T-cell (primary cell): ENCODE measurements around the gene COL26A1. TPM values are rescaled to one million over a fixed set of nuclear protein-coding genes. Genes with fewer than 3 reads are reported as not detected.

Experiments
- ATAC-seq, 4 experiments: fragments of 200-7000 bp in 3 of 4; fragments of 150-1000 bp in 1 of 4; cut with Tn5 transposase; replicated peaks in 1 of 4; 1 replicate in 3 of 4; 2 replicates in 1 of 4; pipeline ENCODE4 v1.10.0; 2021; ENCODE audit warnings: moderate library complexity in 3 of 4, mild to moderate bottlenecking in 2 of 4, moderate number of reproducible peaks in 1 of 4
- CTCF ChIA-PET, 2 donors: fragments of 300-600 bp; sonication (Branson Sonifier 250); formaldehyde crosslinking; loops; one replicate each; lab custom pipeline; 2022; ENCODE audit warnings: antibody characterized with exemption in 2 of 2; lab: Charles Lee
- POLR2A ChIA-PET, 2 donors: fragments of 300-600 bp; sonication (Branson Sonifier 250); formaldehyde crosslinking; loops; one replicate each; lab custom pipeline; 2022; ENCODE audit warnings: antibody characterized with exemption in 2 of 2; lab: Charles Lee
- DNase-seq, 35 experiments: peaks; one replicate each; pipeline versions ENCODE4 v3.0.0 to v3.0.0-alpha.2; 2013 to 2023
- H3K27ac ChIP-seq: one replicate; pipeline ENCODE4 v1.5.1; 2013; ENCODE audit warnings: low read length
- H3K27me3 ChIP-seq, 2 experiments: replicated peaks in 1 of 2; 1 replicate in 1 of 2; 2 replicates in 1 of 2; pipeline versions ENCODE4 v1.6.1 to v1.7.0; 2013; ENCODE audit warnings: low read length in 1 of 2, mixed read lengths in 1 of 2; ENCODE audit not compliant: control insufficient read depth in 2 of 2, insufficient read depth in 2 of 2; ENCODE audit errors: extremely low read depth in 1 of 2
- H3K36me3 ChIP-seq, 2 donors: 1 replicate in 1 of 2; 2 replicates in 1 of 2; pipeline versions ENCODE4 v1.6.1 to v1.7.0; 2013; ENCODE audit warnings: low read length in 1 of 2; ENCODE audit not compliant: control insufficient read depth in 2 of 2, insufficient read depth in 1 of 2; ENCODE audit errors: extremely low read depth in 1 of 2
- H3K4me1 ChIP-seq, 2 experiments: 1 replicate in 1 of 2; 2 replicates in 1 of 2; pipeline versions ENCODE4 v1.6.1 to v1.7.0; 2013; ENCODE audit warnings: low read length in 2 of 2, mixed read lengths in 1 of 2; ENCODE audit not compliant: insufficient read depth in 2 of 2, control insufficient read depth in 1 of 2; ENCODE audit errors: extremely low read depth in 1 of 2
- H3K4me3 ChIP-seq, 2 donors: 1 replicate in 1 of 2; 2 replicates in 1 of 2; pipeline versions ENCODE4 v1.5.1 to v1.7.0; 2013; ENCODE audit warnings: mild to moderate bottlenecking in 2 of 2, low read length in 1 of 2, moderate library complexity in 1 of 2; ENCODE audit not compliant: control insufficient read depth in 1 of 2; ENCODE audit errors: extremely low read depth in 1 of 2
- H3K9me3 ChIP-seq: 2 replicates; pipeline ENCODE4 v1.7.0; 2013
- H3K27ac Mint-ChIP-seq, 2 donors: one replicate each; pipeline ENCODE4 v1.8.0; 2020 to 2021; ENCODE audit warnings: mild to moderate bottlenecking in 2 of 2, mixed read lengths in 2 of 2
- H3K27me3 Mint-ChIP-seq, 2 donors: one replicate each; pipeline ENCODE4 v1.8.0; 2021 to 2022; ENCODE audit warnings: mixed read lengths in 2 of 2
- H3K36me3 Mint-ChIP-seq: one replicate; pipeline ENCODE4 v1.8.0; 2021; ENCODE audit warnings: mixed read lengths
- H3K4me1 Mint-ChIP-seq, 3 donors: one replicate each; pipeline ENCODE4 v1.8.0; 2020 to 2022; ENCODE audit warnings: mixed read lengths in 3 of 3, mild to moderate bottlenecking in 1 of 3
- H3K4me3 Mint-ChIP-seq, 3 donors: one replicate each; pipeline ENCODE4 v1.8.0; 2020 to 2022; ENCODE audit warnings: mild to moderate bottlenecking in 3 of 3, mixed read lengths in 3 of 3, moderate library complexity in 3 of 3
- H3K9me3 Mint-ChIP-seq, 3 donors: one replicate each; pipeline ENCODE4 v1.8.0; 2020 to 2022; ENCODE audit warnings: mixed read lengths in 3 of 3
- WGBS: methylation state at CpG from one replicate; pipeline ENCODE4 v1.1.5; 2013; ENCODE audit warnings: missing lambda C conversion rate; ENCODE audit not compliant: insufficient coverage; 5-methylcytosine and 5-hydroxymethylcytosine counted together
- total RNA-seq, 35 experiments: library from RNA in 6 of 35; stranded (reverse) in 6 of 35; fragments of 120-200 nt in 1 of 35; gene quantifications; one replicate each; pipeline versions ENCODE4 v1.2.1 to v1.2.4 and lab custom pipeline; 2013 to 2026

COL26A1 gene
- total RNA-seq, 5 donors from 2014 or later (not counting 1 experiment from before 2014, with no cell fraction given) = 0.09 TPM; not detected in 4

DNA sequence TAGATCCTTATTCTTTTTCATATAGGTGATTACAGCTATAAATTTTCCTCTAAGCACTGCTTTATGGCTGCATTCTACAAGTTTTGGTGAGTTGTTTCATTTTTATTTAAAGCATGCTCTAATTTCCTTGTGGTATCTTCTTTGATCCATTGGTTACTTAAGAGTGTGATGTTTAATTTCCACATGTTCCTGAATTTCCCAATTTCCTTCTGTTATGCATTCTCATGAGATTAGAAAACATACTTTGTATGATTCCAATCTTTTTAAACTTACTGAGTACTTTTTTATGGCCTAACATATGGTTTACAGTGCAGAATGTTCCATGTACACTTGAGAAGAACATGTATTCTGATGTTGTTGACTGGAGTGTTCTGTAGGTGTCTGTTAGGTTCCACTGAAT lies 213.0 kb downstream of the COL26A1 start:
- peaks cover 0 to 6% of the 10 kb centered on the region in 2 experiments for H3K27me3 ChIP-seq
- H3K36me3 ChIP-seq = no peaks in the 10 kb centered on the region
- H3K4me1 ChIP-seq = no peaks in the 10 kb centered on the region
- Mint-ChIP-seq H3K27ac (no peak overlapping the region), H3K27me3 (peaks cover 11 to 17% of the 10 kb centered on the region in 2 donors), H3K4me3 (no peak overlapping the region), H3K9me3 (peaks cover 0 to 11% (median 5%) of the 10 kb centered on the region in 3 donors), H3K36me3 (no peaks in the 10 kb centered on the region), H3K4me1 (no peaks in the 10 kb centered on the region)
- ATAC-seq = no peak
- DNase-seq = no peak
- ChIA-PET CTCF (interaction anchor here in 1 of 2 donors (0.6 kb wide), 1 partner anchor 76 kb away, joined by 3 read pairs; no protein-coding TSS in a partner anchor), POLR2A (no interaction called here)
- peaks cover 2% of the 10 kb centered on the region for H3K9me3 ChIP-seq
- H3K27ac ChIP-seq = no peak overlapping the region
- H3K4me3 ChIP-seq = no peak overlapping the region

GRCh38 chr7:101576998-101577397 lies 214.3 kb downstream of the COL26A1 start:
- no peak for DNase-seq

GRCh38 chr7:101578552-101578951 lies 215.9 kb downstream of the COL26A1 start:
- H3K4me3 Mint-ChIP-seq = no peak overlapping the region
- H3K36me3 Mint-ChIP-seq = no peaks in the 10 kb centered on the region
- H3K4me3 ChIP-seq = no peak overlapping the region
- no CpG with 5 or more reads among the region's 1 CpG for WGBS
- H3K9me3 ChIP-seq = no peaks in the 10 kb centered on the region
- ATAC-seq = no peak
- peaks cover 20 to 27% of the 10 kb centered on the region in 2 donors for H3K27me3 Mint-ChIP-seq
- POLR2A ChIA-PET = no interaction called here
- no peaks in the 10 kb centered on the region for H3K36me3 ChIP-seq
- CTCF ChIA-PET = no interaction called here
- peaks cover 0 to 3% (median 0%) of the 10 kb centered on the region in 3 donors for H3K9me3 Mint-ChIP-seq
- H3K27me3 ChIP-seq = peaks cover 0 to 14% of the 10 kb centered on the region in 2 experiments
- no peaks in the 10 kb centered on the region for H3K4me1 Mint-ChIP-seq
- no peaks in the 10 kb centered on the region for H3K4me1 ChIP-seq
- DNase-seq = no peak
- H3K27ac ChIP-seq = no peak overlapping the region
- no peak overlapping the region for H3K27ac Mint-ChIP-seq

More at GRCh38 chr7:101576998-101577397, 214.3 kb downstream of the COL26A1 start:
- Histone ChIP-seq H3K4me3 (no peak overlapping the region), H3K9me3 (peaks cover 1% of the 10 kb centered on the region), H3K4me1 (no peaks in the 10 kb centered on the region), H3K27ac (no peak overlapping the region), H3K27me3 (peaks cover 0 to 11% of the 10 kb centered on the region in 2 experiments), H3K36me3 (no peaks in the 10 kb centered on the region)
- no peak overlapping the region for H3K4me3 Mint-ChIP-seq
- H3K4me1 Mint-ChIP-seq = no peaks in the 10 kb centered on the region
- no peak for ATAC-seq
- CTCF ChIA-PET = no interaction called here
- peaks cover 11 to 21% of the 10 kb centered on the region in 2 donors for H3K27me3 Mint-ChIP-seq
- no peaks in the 10 kb centered on the region for H3K36me3 Mint-ChIP-seq
- 81% methylated on average over 2 of the region's 3 CpGs for WGBS
- no peak overlapping the region for H3K27ac Mint-ChIP-seq
- POLR2A ChIA-PET = no interaction called here
- peaks cover 0 to 11% (median 5%) of the 10 kb centered on the region in 3 donors for H3K9me3 Mint-ChIP-seq

- ChIA-PET POLR2A (no interaction called here), CTCF (no interaction called here)
- H3K9me3 ChIP-seq = no peaks in the 10 kb centered on the region
- Mint-ChIP-seq H3K4me1 (no peaks in the 10 kb centered on the region), H3K9me3 (no peaks in the 10 kb centered on the region), H3K36me3 (no peaks in the 10 kb centered on the region), H3K27ac (no peak overlapping the region), H3K27me3 (peaks cover 21 to 24% of the 10 kb centered on the region in 2 donors), H3K4me3 (no peak overlapping the region)
- no peak overlapping the region for H3K4me3 ChIP-seq
- no peaks in the 10 kb centered on the region for H3K4me1 ChIP-seq
- H3K36me3 ChIP-seq = no peaks in the 10 kb centered on the region
- WGBS = 86% methylated on average over 3 of the region's 7 CpGs
- DNase-seq = no peak
- H3K27ac ChIP-seq = no peak overlapping the region
- no peak for ATAC-seq
- H3K27me3 ChIP-seq = peaks cover 0 to 14% of the 10 kb centered on the region in 2 experiments
These were observed 217.9 kb downstream of the COL26A1 start for GRCh38 chr7:101580596-101580995.

DNA sequence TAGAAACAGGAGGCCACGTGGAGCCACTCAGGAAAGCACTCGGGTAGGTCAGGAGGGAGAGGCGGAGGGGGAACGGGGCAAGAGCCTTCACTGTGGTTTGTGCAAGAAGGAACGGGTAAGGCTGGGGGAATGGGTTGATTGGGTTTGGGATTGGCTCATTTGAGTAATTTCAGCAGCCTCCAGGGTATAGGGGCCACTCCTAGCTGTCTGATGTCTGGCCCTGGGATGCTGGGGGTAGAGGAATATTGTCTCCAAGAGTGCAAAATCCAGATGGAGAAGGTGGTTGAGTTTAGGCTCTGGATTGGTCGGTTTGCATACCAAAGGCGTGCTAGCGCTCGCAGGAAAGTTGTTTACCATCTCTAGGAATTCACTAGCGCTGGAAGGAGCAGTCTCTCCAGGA lies 219.2 kb downstream of the COL26A1 start:
- Histone ChIP-seq H3K9me3 (no peaks in the 10 kb centered on the region), H3K27ac (no peak overlapping the region), H3K4me3 (no peak overlapping the region), H3K27me3 (peaks cover 0 to 14% of the 10 kb centered on the region in 2 experiments), H3K4me1 (no peaks in the 10 kb centered on the region), H3K36me3 (no peaks in the 10 kb centered on the region)
- Mint-ChIP-seq H3K27me3 (peaks cover 17 to 19% of the 10 kb centered on the region in 2 donors), H3K9me3 (no peaks in the 10 kb centered on the region), H3K27ac (no peak overlapping the region), H3K4me1 (no peaks in the 10 kb centered on the region), H3K36me3 (no peaks in the 10 kb centered on the region), H3K4me3 (no peak overlapping the region)
- ChIA-PET POLR2A (no interaction called here), CTCF (interaction anchor here in 1 of 2 donors (0.5 kb wide), 1 partner anchor 134 kb away, joined by 3 read pairs; no protein-coding TSS in a partner anchor)
- DNase-seq = no peak
- no peak for ATAC-seq
- 92% methylated on average over 6 of the region's 10 CpGs for whole genome bisulfite sequencing

DNA sequence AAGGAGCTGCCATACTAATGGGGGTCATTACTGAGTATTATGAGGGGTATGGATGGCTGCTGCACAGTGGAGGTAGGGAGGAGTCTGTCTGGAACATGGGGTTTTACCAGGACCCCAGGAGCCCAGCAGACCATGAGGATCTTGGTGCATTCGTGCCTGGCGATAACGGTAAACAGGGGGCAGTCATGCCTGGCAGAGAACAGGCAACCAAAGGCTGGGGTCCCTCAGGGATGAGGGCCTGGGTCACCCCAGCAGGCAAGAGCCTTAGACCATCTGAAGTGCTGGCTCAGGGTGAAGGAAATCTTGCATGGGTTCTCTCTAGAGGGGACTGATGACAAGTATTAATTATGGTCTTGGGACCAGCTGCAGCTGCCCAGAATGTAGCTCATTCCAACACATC lies 220.3 kb downstream of the COL26A1 start:
- 89% methylated on average over 3 of the region's 3 CpGs for WGBS
- H3K4me3 Mint-ChIP-seq = no peak overlapping the region
- no peak overlapping the region for H3K27ac Mint-ChIP-seq
- no peaks in the 10 kb centered on the region for H3K4me1 Mint-ChIP-seq
- ChIA-PET CTCF (interaction anchor here in 1 of 2 donors (0.5 kb wide), 1 partner anchor 66 kb away, joined by 3 read pairs; no protein-coding TSS in a partner anchor), POLR2A (no interaction called here)
- peaks cover 0 to 14% of the 10 kb centered on the region in 2 experiments for H3K27me3 ChIP-seq
- DNase-seq = no peak
- no peaks in the 10 kb centered on the region for H3K9me3 Mint-ChIP-seq
- H3K36me3 Mint-ChIP-seq = no peaks in the 10 kb centered on the region
- H3K27ac ChIP-seq = no peak overlapping the region
- H3K27me3 Mint-ChIP-seq = peaks cover 15 to 17% of the 10 kb centered on the region in 2 donors
- no peaks in the 10 kb centered on the region for H3K9me3 ChIP-seq
- H3K4me3 ChIP-seq = no peak overlapping the region
- H3K36me3 ChIP-seq = no peaks in the 10 kb centered on the region
- H3K4me1 ChIP-seq = no peaks in the 10 kb centered on the region
- no peak for ATAC-seq
